8988T (cell line): ENCODE results near the gene TGFBR3.

Source experiments
- DNase-seq: peaks from one replicate; pipeline ENCODE4 v3.0.0; 2011

Gene TGFBR3

DNA sequence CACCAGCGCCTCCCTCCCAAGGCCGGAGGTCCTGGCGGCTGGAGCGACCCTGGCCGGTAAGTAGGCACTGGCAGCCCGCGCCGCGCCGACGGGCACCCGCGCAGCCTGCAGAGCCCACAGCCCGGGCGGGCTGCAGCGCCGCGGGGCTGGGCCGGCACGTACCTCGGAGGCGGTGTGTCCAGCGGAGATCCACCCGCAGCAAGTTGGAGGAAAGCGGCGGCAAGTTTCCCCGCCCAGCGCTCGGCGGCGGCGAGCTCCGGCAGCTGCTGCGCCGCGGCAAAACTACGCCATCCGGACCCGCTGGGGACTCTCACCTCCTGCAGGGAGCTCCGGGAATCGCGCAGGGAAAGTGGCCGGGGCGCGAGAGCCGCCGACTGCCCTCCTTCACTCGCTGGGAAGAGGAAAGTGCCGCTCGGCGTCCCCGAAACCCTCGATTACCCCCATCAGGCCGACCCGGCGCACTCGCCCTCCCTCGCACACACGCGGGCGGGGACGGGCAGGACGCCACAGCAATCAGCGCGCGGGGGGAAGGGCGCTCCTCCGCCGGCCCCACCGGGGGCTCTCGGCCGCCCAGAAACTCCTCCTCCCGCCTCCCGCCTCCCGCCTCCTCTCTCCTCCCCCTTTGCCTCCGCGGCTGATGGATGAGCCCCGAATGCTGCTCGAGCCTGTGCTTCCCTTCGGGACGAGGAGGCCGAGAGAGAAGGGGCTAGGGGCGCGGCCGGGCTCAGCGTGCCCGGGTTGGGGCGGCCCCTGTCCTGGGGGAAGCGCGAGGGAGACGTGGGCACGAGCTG is at the start of gene TGFBR3:
Gene TGFBR3, minus strand, starts transcription at position 436 of the 791 bp plus-strand sequence. CDS start 24,620 bp downstream, outside the sequence.
- DNase-seq, result peak; percentile 77

DNA sequence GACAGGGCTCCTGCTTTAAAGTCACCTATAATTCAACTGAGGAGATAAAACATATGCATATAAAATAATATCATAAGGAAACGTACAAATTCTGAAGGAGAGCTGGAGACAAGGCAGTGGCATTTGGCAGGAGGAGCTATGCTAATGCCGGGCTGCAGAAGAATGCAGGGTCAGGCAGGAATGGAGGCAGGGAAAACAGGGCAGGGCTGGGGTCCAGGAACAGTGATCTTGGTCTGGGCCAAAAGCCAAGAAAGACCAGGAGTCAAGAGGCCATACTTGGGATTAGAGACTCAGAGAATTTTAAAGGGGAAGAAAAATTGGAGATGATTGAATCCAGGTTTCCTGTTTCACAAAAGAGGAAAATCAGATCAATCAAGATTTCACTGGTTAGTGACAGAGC is 43.3 kb upstream of the TGFBR3 start:
- no peak for DNase-seq

DNA sequence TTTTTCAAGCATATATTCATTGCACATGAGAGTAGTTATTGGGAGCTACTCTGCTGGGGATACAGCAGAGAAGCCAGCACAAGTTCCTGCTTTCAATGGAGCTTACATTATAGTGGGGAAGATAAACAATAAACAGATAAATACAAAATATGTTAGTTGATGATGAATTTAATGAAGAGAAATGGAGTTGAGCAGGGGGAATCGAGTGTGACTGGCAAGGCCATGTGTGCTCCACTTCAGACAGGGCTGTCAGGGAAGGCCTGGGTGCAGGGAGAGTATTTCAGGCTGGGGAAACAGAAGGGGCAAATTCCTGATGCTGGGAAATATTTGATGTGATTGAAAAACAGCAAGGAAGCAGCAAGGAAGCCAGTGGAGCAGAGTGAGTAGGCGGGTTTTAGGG is 42.1 kb upstream of the TGFBR3 start:
- DNase-seq, result no peak

DNA sequence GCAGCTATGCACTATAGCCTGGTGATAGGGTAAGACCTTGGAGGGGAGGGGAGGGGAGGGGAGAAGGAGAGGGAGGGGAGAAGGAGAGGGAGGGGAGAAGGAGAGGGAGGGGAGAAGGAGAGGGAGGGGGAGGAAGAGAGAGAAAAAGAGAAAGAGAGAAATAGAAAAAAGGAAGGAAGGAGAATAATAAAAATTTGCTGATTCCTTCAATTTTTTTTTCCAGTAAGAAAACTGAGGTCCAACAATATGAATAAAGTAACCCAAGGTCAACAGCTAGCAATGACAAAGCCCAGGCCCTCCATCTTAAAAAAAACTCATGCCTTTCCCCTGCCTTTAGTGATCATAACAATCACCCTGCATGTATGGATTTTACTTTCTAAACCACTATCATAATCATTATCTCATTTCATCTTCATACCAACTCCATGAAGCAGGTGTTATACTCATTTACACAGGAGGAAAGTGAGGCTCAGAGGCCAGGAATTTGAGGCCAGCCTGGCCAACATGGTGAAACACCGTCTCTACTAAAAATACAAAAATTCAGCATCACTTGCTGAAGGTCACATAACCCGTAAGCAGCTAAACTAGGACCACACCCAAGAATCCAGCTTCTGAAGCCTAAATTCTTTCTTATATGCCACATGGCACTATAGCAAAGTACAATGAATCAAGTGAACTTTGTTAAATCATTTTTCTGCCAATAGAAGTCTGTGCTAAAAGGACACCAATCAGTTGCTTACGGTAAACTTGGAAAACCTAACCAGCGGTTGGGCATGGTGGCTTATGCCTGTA is 39.9 kb upstream of the TGFBR3 start:
- DNase-seq, result no peak

DNA sequence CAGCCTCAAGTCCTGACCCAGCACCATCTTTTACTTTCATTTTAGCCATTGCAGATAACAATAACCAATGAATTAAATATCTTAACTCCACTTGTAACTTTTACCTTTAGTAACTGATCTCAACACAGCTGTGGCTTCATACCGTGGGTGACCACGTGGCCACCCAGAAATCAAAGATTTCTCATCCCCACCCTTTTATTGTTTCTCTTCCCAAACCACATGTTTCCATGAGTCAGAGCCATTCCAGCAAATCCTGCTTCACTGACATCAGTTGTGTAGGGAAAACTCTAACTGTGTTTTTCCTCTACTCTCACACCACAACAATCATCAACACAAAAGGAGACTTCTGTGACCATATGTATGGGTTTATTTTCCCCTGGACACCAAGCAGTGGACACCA is 38.2 kb upstream of the TGFBR3 start:
- no peak for DNase-seq

DNA sequence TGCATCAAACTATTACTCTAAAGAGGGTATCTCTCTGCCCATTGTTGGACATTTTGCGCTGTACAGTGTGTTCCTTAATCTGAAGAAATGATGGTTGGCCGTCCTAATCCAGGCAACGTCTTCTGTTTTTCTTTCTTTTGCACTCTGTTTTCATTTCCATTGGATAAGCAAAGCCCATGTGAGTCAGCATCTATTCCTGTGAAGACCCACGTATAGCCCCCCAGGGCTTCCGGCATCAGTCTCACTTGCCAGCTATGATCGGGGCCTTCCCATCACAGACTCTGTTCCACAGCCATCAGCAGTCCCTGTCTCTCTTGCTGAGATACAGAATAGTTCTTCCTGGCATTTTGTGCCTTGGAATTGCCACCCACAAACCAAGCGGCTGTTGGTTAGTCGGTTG is 34.0 kb upstream of the TGFBR3 start:
- DNase-seq, result no peak

DNA sequence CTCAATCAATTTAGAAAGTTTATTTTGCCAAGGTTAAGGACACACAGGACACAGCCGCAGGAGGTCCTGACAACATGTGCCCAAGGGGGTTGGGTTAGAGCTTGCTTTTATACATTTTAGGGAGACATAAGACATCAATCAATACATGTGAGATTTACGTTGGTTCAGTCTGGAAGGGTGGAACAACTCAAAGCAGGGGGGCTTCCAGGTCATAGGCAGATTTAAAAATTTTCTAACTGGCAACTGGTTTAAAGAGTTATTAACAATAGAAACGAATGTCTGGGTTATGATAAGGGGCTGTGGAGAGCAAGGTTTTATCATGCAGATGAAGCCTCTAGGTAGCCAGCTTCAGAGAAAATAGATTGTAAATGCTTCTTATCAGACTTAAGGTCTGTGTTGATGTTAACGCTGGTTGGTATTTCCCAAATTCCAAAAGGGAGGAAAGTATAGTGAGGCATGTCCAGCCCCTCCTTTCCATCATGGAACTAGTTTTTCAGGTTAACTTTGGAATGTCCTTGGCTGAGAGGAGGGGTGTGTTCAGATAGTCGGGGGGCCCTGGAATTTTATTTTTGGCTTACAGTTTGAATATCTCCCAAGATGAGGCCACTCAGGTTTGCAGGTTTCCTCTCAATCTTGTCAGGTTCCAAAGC is 31.0 kb upstream of the TGFBR3 start:
- DNase-seq, result no peak

DNA sequence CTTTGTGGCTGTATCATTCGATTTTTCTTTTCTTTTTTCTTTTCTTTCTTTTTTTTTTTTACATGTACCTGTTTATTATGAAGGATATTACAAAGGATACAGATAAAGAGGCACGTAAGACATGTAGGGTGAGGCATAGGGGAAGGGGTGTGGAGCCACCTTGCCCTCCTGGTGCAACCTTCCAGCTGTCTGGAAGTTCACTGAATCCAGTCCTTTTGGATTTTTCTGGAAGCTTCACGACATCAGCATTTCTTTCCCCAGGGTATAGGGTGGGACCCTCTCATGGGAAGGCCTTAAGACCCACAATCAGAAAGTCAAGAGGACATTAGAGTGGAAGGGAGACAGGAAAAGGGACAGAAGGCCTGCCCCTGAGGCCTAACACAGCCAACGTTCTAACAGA is 30.1 kb upstream of the TGFBR3 start:
- DNase-seq, result no peak

DNA sequence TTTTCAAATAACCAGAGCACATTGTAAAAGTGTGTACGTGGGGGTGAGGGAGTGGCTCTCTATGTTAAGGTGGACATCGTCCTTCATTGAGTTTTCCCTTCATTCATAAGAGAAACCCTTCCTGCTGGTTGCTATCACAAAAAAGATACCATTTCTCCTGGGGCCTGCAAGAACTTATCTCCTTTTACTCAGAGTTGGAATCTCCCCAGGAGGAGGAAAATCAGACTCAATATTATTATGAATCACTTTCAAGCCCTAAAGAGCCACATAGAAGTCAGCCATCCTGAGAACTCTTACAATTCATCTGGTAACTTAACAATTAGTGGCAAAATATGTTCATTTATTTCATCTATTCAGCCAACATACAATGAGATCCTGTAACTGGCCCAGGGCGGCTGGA is 27.1 kb upstream of the TGFBR3 start:
- DNase-seq, result no peak

DNA sequence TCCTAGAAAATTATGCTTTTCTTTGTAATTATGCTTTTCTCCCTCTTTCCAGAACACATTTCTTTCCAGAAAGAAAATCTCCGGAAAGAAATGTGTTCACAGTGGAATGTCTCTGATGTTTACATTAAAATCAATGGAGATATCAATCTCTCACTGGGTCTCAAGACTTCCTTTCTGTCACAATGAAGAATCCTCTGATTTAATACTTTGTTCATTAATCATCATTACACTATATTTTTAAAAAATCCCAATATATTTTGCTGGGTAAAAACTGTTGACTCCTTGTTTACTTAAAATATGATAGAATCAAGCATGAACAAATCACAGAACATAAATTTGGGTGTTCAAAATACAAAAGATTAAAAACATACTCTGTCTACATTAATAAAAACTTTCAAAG is 26.3 kb upstream of the TGFBR3 start:
- no peak for DNase-seq

DNA sequence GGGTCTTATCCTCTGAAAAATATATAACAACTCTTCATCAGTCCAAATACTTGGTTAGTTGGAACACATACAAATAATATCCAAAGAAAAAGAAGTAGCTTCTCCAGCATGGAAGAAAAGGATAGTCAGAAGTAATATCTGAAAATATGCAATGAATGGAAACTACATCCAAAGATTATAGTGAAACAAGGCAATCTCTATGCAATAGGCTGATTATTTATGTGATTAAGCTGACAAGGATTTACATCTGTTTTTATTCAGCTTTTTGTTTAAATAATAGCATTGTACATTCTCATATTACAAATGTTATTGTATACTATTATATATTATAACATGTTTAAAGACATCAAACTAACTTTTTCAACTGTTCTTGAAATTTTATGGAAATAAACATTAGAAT is 15.3 kb upstream of the TGFBR3 start:
- DNase-seq, result no peak

DNA sequence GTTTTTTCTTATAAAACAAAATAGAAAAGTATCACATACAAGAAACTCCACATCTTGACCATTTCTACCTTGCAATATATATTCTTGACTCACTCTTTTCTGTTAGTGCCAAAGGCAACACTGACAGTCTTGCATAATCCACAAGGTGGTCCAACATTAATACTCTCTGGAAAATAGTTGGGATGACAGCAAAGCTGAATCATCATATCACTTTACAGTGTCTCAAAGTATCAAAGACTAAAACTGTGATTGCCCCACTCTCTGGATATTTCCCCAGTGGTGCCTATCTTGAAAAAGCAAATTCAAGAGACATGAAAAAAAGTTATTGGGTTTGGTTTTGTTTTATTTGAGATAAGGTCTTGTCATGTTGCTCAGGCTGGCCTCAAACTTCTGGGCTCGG is 14.6 kb upstream of the TGFBR3 start:
- no peak for DNase-seq

DNA sequence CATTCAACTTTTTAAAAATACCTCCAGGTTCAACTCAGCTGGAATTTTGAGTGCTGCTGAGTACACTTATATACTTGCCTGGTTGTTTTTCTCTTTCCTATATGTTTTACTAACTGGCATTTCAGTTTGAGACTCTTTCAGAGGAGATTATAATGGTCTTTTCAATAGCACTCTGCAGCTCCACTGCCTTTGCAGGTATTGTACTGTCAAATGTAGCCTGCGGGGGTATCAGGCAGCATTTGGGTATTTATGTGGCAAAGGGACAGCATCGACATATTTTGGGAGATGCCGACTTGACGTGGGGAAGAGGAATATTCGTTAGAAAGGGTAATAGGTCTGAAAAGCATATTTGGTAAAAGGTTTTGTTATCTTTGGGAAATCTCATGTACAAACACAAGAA is 11.1 kb upstream of the TGFBR3 start:
- DNase-seq, result no peak

DNA sequence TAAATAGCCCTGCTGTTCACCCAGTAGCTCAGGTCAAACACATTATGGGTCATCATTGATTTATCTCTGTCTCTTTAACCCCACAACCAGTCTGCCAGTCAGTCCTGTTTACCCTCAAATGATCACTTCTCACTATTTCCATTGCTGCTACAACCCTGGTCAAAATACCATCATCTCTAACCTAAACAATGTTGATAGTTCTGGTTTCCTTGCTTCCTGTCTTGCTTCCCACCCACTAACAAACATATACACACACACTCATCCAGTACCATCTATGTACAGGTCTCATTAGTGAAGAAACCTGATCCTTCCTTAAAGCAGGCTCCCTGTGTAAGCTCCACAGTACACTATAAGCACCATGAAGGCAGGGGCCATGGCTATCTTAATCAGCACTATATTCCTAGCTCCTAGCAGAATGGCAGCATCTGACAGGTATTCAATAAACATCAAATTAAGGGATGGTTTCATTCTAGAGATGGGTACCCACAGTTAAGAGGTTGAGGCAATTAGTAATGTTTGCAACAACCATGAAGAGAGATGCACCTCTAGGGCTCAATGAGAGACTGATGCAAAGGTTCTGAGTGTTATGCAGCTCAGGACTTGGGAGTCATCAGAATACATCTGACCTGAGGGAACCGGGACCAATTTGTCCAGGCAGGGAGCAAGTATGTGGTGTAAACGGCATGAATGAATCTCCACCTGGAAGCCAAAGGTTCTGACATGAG is 10.0 kb upstream of the TGFBR3 start:
- no peak for DNase-seq

DNA sequence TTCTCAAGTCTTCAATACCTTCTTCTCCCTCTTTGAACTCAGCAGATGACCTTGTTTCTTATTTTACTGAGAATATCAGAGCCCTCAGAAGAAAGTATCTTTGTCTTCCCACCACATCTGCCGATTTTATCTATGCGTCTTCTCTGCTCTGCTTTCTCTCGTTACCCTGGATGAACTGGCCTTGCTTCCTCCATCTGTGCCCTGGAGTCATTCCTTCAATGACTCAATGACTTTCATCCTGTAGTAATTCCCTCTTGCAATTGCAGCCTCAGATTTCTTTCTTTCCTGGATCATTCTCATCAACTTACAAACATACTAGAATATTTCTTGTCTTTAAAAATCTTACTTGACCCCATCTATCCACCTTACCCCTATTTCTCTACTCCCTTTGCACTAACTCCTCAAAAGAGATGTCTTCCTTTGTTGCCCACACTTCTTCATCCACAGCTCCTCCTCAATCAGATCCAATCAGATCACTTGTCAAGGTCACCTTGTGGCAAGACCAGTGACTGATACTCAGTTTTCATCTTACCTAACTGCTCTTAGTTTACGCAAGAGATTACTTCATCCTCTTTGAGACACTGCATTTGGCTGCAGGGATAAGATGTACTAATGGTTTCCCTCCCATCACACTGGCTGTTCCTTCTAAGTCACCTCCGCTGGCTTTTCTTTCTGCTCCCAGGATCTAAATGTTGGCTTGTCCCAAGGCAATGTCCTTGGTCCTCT is 8.2 kb upstream of the TGFBR3 start:
- no peak for DNase-seq

DNA sequence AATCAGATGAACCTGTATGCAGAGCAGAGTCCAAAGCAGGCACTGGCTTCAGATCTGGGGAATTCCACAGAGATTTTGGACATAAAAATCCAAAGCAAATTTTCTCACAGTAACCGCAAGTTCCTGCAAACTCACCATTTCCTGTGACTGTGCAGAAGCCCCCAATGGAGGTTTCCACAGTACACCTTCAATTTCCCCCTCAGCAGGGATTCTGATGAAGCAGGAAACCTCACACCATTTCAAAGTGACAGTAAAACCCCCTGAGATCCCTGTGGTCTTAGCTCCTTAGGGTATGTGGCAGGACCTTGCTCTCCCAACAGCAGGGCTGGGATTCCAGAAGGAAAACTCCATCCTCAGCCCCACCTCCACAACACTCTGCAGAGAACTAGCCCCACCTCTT is 6.0 kb upstream of the TGFBR3 start:
- no peak for DNase-seq

DNA sequence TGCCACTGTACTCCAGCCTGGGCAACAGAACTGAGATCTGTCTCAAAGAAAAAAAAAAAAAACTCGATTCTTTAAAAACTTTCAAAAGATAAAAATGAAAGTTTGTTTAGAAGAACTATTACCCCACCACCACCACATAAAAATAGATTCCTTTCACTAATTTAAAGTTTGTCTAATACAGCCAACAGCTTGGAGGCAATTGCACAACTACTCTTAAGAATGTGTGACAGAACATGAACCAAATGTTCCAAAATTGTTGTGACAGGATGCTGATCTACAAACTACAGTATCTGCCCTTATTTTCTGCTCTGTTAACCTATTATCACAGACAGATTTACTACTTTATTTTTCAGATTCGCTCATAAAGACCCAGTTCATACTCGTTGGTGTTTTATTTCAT is 5.5 kb upstream of the TGFBR3 start:
- DNase-seq, result no peak

DNA sequence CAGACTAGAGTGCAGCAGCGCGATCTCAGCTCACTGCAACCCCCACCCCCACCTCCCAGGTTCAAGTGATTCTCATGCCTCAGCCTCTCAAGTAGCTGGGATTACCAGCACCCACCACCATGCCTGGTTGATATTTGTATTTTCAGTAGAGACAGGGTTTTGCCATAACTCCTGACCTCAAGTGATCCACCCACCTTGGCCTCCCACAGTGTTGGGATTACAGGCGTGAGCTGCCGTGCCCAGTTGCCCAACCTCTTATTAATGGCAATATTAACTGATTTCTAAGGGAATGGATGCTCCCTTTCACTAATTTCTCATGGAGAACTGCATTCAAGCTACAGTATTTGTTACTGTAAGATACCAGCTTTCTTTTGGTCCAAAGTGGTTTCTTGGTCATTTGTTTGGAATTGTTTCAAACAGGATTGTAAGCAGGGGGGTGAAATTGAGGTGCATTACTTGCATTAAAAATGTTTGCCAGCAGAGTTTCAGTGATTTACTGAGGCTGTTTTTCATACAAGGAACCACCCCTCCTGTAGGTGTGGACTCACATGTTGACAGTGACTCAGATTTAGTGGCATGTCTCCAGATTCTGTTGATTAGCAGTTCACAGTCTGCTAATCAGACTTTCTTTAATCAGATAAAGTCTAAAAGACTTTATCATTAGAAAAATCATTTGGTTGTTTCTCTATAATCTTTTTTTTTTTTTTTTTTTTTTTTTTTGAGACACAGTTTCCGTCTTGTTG is 3.9 kb upstream of the TGFBR3 start:
- no peak for DNase-seq

DNA sequence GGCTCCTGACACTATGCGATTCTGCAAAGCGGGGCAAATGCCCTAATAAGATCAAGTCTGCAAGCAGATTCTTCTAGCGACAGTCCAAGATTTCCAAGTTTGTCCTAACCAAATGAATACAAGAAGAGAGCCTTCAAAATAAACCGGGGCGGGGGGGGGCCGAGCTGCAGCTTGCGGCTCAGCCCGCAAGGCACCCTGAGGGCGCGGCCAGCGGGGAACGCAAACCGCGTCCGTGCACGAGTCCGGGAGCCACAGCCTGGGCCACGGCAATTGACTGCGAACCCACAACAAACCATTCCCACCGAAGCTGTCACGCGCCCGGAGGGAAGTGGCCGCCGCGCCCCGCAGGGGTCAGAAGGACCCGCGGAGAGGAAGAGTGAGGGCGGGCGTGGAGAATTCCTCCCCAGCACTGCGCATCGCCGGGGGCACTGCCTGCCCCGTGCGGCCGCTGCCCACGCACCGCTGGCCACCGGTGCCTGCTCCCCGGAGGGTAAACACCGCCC is 687 bp downstream of the TGFBR3 start:
- no peak for DNase-seq

DNA sequence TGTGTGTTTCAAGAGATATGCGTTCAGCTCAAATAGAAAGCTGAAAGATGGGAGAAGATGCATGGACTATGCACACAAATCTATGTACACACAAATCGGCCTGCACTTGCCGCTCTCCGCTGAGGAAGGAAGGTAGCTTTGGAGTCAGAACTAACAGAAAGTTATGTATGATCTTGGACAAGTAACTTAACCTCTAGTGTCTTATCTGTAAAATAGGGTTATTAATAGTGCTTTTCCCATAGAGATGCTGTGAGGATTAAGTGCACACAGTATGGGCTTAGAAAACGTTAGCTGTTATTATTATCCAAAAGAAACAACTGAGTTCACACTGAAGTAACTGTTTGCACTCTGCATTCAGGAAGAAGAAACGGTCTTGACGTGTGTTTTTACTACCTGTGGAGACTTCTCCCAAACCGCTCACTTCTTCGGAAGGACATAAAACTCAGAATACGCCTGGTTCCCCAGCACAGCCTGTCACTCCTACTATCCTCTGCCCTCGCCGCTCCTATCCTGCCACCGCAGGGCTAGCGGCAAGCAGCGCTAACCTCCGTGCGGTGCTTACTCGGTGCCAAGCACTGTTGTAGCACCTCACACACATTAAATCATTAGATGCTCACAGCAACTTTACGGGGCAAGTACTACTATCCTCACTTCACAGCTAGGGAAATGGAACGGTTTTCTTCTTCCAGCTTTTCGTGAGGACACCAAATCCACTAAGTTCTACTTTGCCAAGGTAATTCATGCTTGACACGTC is 1.3 kb downstream of the TGFBR3 start:
- DNase-seq, result no peak

DNA sequence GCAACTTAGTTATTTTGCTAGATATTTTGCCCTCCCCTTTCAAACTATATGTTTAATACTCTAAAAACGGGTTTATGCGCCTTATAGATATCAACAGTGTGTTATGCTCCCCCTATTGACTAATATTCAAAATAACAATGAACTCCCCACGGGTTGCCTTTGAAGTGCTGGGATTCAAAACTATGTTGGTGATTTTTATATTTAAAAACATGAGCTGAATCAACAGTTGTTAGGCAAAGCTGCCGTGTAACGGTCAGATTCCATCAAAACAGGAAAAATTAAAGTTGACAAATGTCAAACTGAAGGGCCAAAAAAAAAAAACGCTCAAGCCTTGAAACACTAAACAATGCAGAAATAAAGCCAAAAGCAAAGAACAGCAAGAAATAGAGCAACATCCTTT is 2.5 kb downstream of the TGFBR3 start:
- no peak for DNase-seq
